ENCODE data around the gene CHRNA4. TPM values are rescaled to one million over a fixed set of nuclear protein-coding genes. Genes with fewer than 3 reads are reported as not detected.

The CHRNA4 gene
- total RNA-seq, 2 experiments from 2014 or later = not detected

DNA sequence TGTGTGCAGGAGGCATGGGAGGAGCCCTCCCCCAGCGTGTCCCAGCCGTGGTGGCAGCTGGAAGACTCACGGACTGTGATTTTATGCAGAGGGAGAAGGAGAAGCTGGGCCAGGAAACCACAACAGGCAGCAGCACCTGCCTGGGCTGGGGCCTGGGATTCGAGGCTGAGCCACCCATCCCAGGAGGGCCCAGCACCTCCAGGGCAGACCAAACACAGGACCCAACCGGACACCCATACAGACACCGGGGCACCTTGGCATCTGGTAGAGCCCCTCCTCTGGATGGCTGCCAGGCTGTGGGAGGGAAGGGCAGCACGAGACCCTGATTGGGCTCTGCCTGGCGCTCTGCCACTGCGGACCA lies 41.7 kb upstream of the CHRNA4 start:
- Mint-ChIP-seq H3K9me3 (ENCODE audit: insufficient read depth) (no peaks in the 10 kb centered on the region), H3K27me3 (ENCODE audit: low read depth) (no peaks in the 10 kb centered on the region), H3K27ac (no peak overlapping the region), H3K4me1 (ENCODE audit: low read depth) (no peaks in the 10 kb centered on the region), H3K36me3 (ENCODE audit: low read depth) (no peaks in the 10 kb centered on the region), H3K4me3 (no peak overlapping the region)
- ATAC-seq (no peak), DNase-seq (no peak)
- POLR2A ChIA-PET = no interaction called here
- CTCF ChIA-PET = no interaction called here

DNA sequence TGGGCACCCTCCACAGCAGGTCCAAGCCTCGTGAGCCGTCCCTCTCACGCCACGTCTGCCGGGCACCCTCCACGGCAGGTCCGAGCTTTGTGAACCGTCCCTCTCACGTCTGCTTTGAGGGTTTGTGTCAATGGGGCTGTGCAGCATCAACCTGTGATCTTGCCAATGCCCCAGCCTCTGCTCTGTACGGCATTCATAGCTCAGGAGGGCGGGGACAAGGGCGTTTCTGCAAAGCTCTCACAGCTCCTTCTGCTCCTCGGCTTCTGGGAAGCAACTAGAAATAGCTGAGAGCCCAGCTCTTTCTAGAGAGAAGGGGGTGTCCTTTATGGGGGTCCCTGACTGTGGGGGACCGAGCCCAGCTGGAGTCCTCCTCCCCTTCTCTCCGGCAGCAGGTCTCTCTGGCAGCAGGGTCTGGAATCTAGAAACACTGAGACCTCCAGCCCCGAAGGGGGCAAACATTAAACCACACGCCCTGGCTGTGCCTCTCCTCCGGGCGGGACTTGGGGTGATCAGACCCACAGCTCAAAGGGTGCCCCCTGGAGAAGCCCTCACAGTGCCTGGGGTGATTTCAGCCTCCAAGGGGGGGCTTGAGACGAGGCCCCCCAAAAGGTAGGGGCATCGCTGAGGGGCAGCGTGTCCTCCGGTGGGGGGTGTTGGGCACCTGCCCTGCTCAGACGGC lies 41.2 kb upstream of the CHRNA4 start:
- no peak for DNase-seq
- ChIA-PET POLR2A (no interaction called here), CTCF (no interaction called here)
- no peak for ATAC-seq
- no peak overlapping the region for H3K27ac Mint-ChIP-seq
- no peak overlapping the region for H3K4me3 Mint-ChIP-seq
- no peaks in the 10 kb centered on the region for H3K9me3 Mint-ChIP-seq (ENCODE audit: insufficient read depth)
- no peaks in the 10 kb centered on the region for H3K27me3 Mint-ChIP-seq (ENCODE audit: low read depth)
- H3K36me3 Mint-ChIP-seq (ENCODE audit: low read depth) = no peaks in the 10 kb centered on the region
- H3K4me1 Mint-ChIP-seq (ENCODE audit: low read depth) = no peaks in the 10 kb centered on the region

DNA sequence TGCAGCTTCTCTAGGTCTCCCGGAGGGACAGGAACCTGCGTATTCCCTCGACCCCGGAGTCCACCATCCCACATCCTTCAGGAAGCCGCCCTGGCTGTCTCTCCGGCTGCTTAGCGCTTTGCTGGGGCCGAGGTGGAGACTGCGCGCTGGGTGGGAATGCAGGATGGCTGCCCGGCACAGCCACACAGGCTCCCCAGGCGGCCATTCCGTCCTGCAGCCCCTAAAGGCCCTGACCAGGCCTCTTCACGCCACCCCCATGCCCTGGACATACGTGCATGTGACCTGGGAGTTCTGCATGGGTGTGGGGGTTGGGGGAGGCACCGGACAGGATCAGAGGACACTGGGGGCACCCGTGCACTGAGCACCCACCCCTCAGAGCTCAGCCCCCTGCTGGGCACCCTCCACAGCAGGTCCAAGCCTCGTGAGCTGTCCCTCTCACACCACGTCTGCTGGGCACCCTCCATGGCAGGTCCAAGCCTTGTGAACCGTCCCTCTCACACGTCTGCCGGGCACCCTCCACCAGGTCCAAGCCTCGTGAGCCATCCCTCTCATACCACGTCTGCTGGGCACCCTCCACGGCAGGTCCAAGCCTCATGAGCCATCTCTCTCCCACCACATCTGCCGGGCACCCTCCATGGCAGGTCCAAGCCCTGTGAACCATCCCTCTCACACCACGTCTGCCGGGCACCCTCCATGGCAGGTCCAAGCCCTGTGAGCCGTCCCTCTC lies 40.4 kb upstream of the CHRNA4 start:
- CTCF ChIA-PET = no interaction called here

GRCh38 chr20:63400486-63401210 lies 39.5 kb upstream of the CHRNA4 start:
- Mint-ChIP-seq H3K27ac (no peak overlapping the region), H3K4me1 (ENCODE audit: low read depth) (no peaks in the 10 kb centered on the region), H3K27me3 (ENCODE audit: low read depth) (no peaks in the 10 kb centered on the region), H3K4me3 (no peak overlapping the region), H3K36me3 (ENCODE audit: low read depth) (no peaks in the 10 kb centered on the region), H3K9me3 (ENCODE audit: insufficient read depth) (no peaks in the 10 kb centered on the region)
- POLR2A ChIA-PET = no interaction called here
- no peak for ATAC-seq
- DNase-seq = no peak
- CTCF ChIA-PET = no interaction called here

More for the DNA sequence above, 40.4 kb upstream of the CHRNA4 start:
- H3K9me3 Mint-ChIP-seq (ENCODE audit: insufficient read depth) = no peaks in the 10 kb centered on the region
- no peak overlapping the region for H3K4me3 Mint-ChIP-seq
- no peaks in the 10 kb centered on the region for H3K36me3 Mint-ChIP-seq (ENCODE audit: low read depth)
- ATAC-seq = no peak
- no peaks in the 10 kb centered on the region for H3K27me3 Mint-ChIP-seq (ENCODE audit: low read depth)
- no peaks in the 10 kb centered on the region for H3K4me1 Mint-ChIP-seq (ENCODE audit: low read depth)
- DNase-seq = no peak
- POLR2A ChIA-PET = no interaction called here
- no peak overlapping the region for H3K27ac Mint-ChIP-seq

GRCh38 chr20:63399596-63400375 lies 38.6 kb upstream of the CHRNA4 start:
- no peak overlapping the region for H3K27ac Mint-ChIP-seq
- ChIA-PET CTCF (no interaction called here), POLR2A (interaction anchor here (0.5 kb wide), 1 partner anchor 128 kb away, joined by 3 read pairs; no protein-coding TSS in a partner anchor)
- no peak for ATAC-seq
- H3K4me1 Mint-ChIP-seq (ENCODE audit: low read depth) = no peaks in the 10 kb centered on the region
- no peaks in the 10 kb centered on the region for H3K27me3 Mint-ChIP-seq (ENCODE audit: low read depth)
- no peaks in the 10 kb centered on the region for H3K36me3 Mint-ChIP-seq (ENCODE audit: low read depth)
- H3K4me3 Mint-ChIP-seq = no peak overlapping the region
- no peaks in the 10 kb centered on the region for H3K9me3 Mint-ChIP-seq (ENCODE audit: insufficient read depth)
- no peak for DNase-seq

GRCh38 chr20:63398744-63399514 lies 37.8 kb upstream of the CHRNA4 start:
- no peaks in the 10 kb centered on the region for H3K9me3 Mint-ChIP-seq (ENCODE audit: insufficient read depth)
- no peaks in the 10 kb centered on the region for H3K27me3 Mint-ChIP-seq (ENCODE audit: low read depth)
- H3K4me1 Mint-ChIP-seq (ENCODE audit: low read depth) = no peaks in the 10 kb centered on the region
- ATAC-seq (no peak), DNase-seq (no peak)
- CTCF ChIA-PET = no interaction called here
- H3K27ac Mint-ChIP-seq = no peak overlapping the region
- H3K36me3 Mint-ChIP-seq (ENCODE audit: low read depth) = no peaks in the 10 kb centered on the region
- no peak overlapping the region for H3K4me3 Mint-ChIP-seq
- POLR2A ChIA-PET = no interaction called here

- no peak for ATAC-seq
- DNase-seq = no peak
- Mint-ChIP-seq H3K27me3 (ENCODE audit: low read depth) (no peaks in the 10 kb centered on the region), H3K27ac (no peak overlapping the region), H3K4me3 (no peak overlapping the region), H3K4me1 (ENCODE audit: low read depth) (no peaks in the 10 kb centered on the region), H3K36me3 (ENCODE audit: low read depth) (no peaks in the 10 kb centered on the region), H3K9me3 (ENCODE audit: insufficient read depth) (no peaks in the 10 kb centered on the region)
- ChIA-PET POLR2A (no interaction called here), CTCF (no interaction called here)
These were observed 36.8 kb upstream of the CHRNA4 start for GRCh38 chr20:63397946-63398450.

- ATAC-seq = no peak
- ChIA-PET POLR2A (no interaction called here), CTCF (no interaction called here)
- Mint-ChIP-seq H3K27me3 (ENCODE audit: low read depth) (no peaks in the 10 kb centered on the region), H3K36me3 (ENCODE audit: low read depth) (no peaks in the 10 kb centered on the region), H3K9me3 (ENCODE audit: insufficient read depth) (no peaks in the 10 kb centered on the region), H3K27ac (no peak overlapping the region), H3K4me1 (ENCODE audit: low read depth) (no peaks in the 10 kb centered on the region), H3K4me3 (no peak overlapping the region)
- DNase-seq = no peak
These were observed 36.1 kb upstream of the CHRNA4 start for GRCh38 chr20:63397155-63397843.

DNA sequence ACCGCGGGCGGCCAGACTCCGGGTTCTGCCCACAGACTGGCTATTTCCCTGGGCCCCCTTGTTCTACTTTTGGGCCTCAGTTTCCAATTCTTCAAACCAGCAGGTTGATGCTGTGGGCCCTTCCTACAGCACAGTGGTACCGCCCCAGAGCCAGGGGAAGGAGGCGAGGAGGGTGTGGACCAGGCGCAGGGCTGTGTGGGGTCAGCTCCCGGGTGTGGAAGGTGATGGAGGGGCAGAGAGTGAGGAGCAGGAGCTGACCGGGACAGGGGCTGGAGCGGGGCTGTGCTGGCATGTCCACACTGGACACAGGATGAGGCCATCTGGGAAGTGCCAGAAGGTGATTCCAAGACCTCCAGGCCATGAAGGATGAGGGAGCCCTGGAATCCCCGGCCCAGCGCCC lies 35.2 kb upstream of the CHRNA4 start:
- ChIA-PET POLR2A (no interaction called here), CTCF (no interaction called here)
- Mint-ChIP-seq H3K27ac (no peak overlapping the region), H3K9me3 (ENCODE audit: insufficient read depth) (no peaks in the 10 kb centered on the region), H3K27me3 (ENCODE audit: low read depth) (no peaks in the 10 kb centered on the region), H3K4me1 (ENCODE audit: low read depth) (no peaks in the 10 kb centered on the region), H3K36me3 (ENCODE audit: low read depth) (no peaks in the 10 kb centered on the region), H3K4me3 (no peak overlapping the region)
- DNase-seq (no peak), ATAC-seq (no peak)

DNA sequence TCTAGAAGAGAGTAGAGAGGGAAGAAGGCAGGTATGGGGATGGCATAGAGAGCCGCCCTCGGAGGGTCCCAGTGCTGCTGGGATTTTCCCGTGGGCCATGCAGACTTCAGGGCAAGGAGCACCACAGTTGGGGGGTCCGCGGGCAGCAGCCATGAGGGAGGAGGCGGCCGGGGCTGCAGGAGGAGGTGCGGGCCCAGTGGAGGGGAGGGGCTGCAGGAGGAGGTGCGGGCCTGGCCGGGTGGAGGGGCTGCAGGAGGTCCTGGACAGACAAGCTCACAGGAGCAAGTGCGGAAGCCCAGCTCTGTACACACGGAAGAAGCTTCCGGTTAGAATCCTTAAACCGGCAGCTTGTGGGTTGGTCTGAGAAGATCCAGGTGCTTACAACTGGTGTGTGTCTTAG lies 34.6 kb upstream of the CHRNA4 start:
- Mint-ChIP-seq H3K4me1 (ENCODE audit: low read depth) (no peaks in the 10 kb centered on the region), H3K27ac (no peak overlapping the region), H3K4me3 (no peak overlapping the region), H3K36me3 (ENCODE audit: low read depth) (no peaks in the 10 kb centered on the region), H3K9me3 (ENCODE audit: insufficient read depth) (no peaks in the 10 kb centered on the region), H3K27me3 (ENCODE audit: low read depth) (no peaks in the 10 kb centered on the region)
- CTCF ChIA-PET = no interaction called here
- no peak for DNase-seq
- ATAC-seq = no peak
- POLR2A ChIA-PET = no interaction called here

DNA sequence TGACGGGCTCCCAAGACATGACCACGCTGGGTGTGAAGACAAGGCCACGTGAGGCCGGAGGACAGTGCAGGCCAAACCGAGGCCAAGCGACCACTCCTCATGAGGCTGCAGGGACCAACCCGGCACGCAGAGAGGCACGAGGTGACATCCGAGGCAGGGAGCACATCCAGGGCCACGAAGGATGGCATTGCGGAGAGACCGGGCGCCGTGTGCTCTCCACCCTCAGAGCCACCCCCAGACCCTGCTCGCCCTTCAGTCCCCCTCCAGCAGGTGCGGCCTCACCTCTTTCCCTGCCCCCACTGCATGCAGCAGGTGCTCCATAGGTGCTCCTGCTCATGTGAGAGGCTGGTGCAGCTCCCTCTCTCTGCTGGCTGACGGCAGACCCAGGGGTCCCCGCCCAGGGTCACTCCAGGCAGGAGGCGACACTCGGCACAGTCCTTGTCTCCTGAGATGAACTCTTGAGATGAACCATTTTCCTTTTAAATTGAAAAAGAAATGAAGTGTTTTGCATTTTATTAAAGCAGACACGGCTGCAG lies 33.8 kb upstream of the CHRNA4 start:
- ChIA-PET CTCF (no interaction called here), POLR2A (no interaction called here)
- Mint-ChIP-seq H3K27me3 (ENCODE audit: low read depth) (no peaks in the 10 kb centered on the region), H3K36me3 (ENCODE audit: low read depth) (no peaks in the 10 kb centered on the region), H3K4me1 (ENCODE audit: low read depth) (no peaks in the 10 kb centered on the region), H3K9me3 (ENCODE audit: insufficient read depth) (no peaks in the 10 kb centered on the region), H3K4me3 (no peak overlapping the region), H3K27ac (no peak overlapping the region)
- DNase-seq (no peak), ATAC-seq (no peak)

Data from activated CD8-positive, alpha-beta T cell treated with anti-CD3 and anti-CD28 coated beads, Interleukin-2, amount 10 ng/mL, durations not matched to agents 7 days and 5 days (primary cell).